GM23338 (cell line): ENCODE measurements around the gene FBLN5. TPM values are rescaled to one million over a fixed set of nuclear protein-coding genes. Genes with fewer than 3 reads are reported as not detected.

ENCODE experiments used
- ATAC-seq: fragments of 200-7000 bp; cut with Tn5 transposase; 3 replicates; pipeline ENCODE4 v1.9.1; 2020
- DNase-seq: peaks from one replicate; pipeline ENCODE4 v3.0.0-alpha.2; 2015; ENCODE audit warnings: low spot score
- H2AFZ ChIP-seq: fragments of 200-600 bp; sonication (generic); 2 replicates; pipeline ENCODE4 v1.8.0; 2016; ENCODE audit warnings: antibody characterized with exemption, mild to moderate bottlenecking, moderate library complexity
- H3F3A ChIP-seq: fragments of 200-600 bp; sonication (generic); replicated peaks from 2 replicates; pipeline ENCODE4 v1.8.0; 2017; ENCODE audit warnings: antibody characterized with exemption, mixed run types, low read depth
- H3K27ac ChIP-seq: fragments of 200-600 bp; sonication (generic); 2 replicates; pipeline ENCODE4 v1.6.1; 2016; ENCODE audit warnings: low read depth
- H3K27me3 ChIP-seq: fragments of 200-600 bp; sonication (generic); 2 replicates; pipeline ENCODE4 v1.8.0; 2016; ENCODE audit warnings: mild to moderate bottlenecking, mixed run types, moderate library complexity; ENCODE audit not compliant: insufficient read depth
- H3K36me3 ChIP-seq: fragments of 200-600 bp; sonication (generic); 2 replicates; pipeline ENCODE4 v1.8.0; 2016; ENCODE audit warnings: mild to moderate bottlenecking; ENCODE audit not compliant: insufficient read depth
- H3K4me1 ChIP-seq: fragments of 200-600 bp; sonication (generic); 2 replicates; pipeline ENCODE4 v1.8.0; 2016; ENCODE audit warnings: mild to moderate bottlenecking, moderate library complexity; ENCODE audit not compliant: insufficient read depth
- H3K4me2 ChIP-seq: fragments of 200-600 bp; sonication (generic); 2 replicates; pipeline ENCODE4 v1.7.1; 2017; ENCODE audit warnings: mixed run types
- H3K4me3 ChIP-seq: fragments of 200-600 bp; sonication (generic); 2 replicates; pipeline ENCODE4 v1.6.1; 2016; ENCODE audit warnings: mixed run types
- H3K79me2 ChIP-seq: fragments of 200-600 bp; sonication (generic); replicated peaks from 2 replicates; pipeline ENCODE4 v1.8.0; 2017; ENCODE audit warnings: mild to moderate bottlenecking; ENCODE audit not compliant: insufficient read depth
- H3K9me2 ChIP-seq: fragments of 200-600 bp; sonication (generic); 2 replicates; pipeline ENCODE4 v1.8.0; 2017; ENCODE audit not compliant: insufficient read depth
- H4K20me1 ChIP-seq: fragments of 200-600 bp; sonication (generic); replicated peaks from 2 replicates; pipeline ENCODE4 v1.8.0; 2017; ENCODE audit warnings: mild to moderate bottlenecking; ENCODE audit not compliant: insufficient read depth
- H3K27ac Mint-ChIP-seq: 2 replicates; pipeline ENCODE4 v1.8.0; 2020; ENCODE audit warnings: inconsistent platforms, mild to moderate bottlenecking, moderate library complexity, mixed read lengths
- H3K27me3 Mint-ChIP-seq: 3 replicates; pipeline ENCODE4 v1.8.0; 2022; ENCODE audit warnings: low read depth, mild to moderate bottlenecking, moderate library complexity, mixed read lengths, inconsistent platforms; ENCODE audit not compliant: insufficient read depth, poor library complexity
- H3K36me3 Mint-ChIP-seq: 3 replicates; pipeline ENCODE4 v1.8.0; 2021; ENCODE audit warnings: low read depth, mild to moderate bottlenecking, inconsistent platforms, moderate library complexity, mixed read lengths
- H3K4me1 Mint-ChIP-seq: 3 replicates; pipeline ENCODE4 v1.8.0; 2020; ENCODE audit warnings: mild to moderate bottlenecking, inconsistent platforms, mixed read lengths
- H3K4me3 Mint-ChIP-seq: 3 replicates; pipeline ENCODE4 v1.8.0; 2021; ENCODE audit warnings: moderate library complexity, mild to moderate bottlenecking, inconsistent platforms, mixed read lengths
- H3K9me3 Mint-ChIP-seq: 3 replicates; pipeline ENCODE4 v1.8.0; 2020; ENCODE audit warnings: moderate library complexity, mild to moderate bottlenecking, inconsistent platforms, mixed read lengths
- CTCF ChIP-seq, 2 experiments: fragments of 200-600 bp in 1 of 2; sonication (generic) in 1 of 2; conservative IDR thresholded peaks; 2 replicates each; pipeline versions ENCODE4 v1.5.1 to v1.6.1; 2016 to 2017; ENCODE audit warnings: antibody characterized with exemption in 2 of 2, low read depth in 2 of 2, mild to moderate bottlenecking in 2 of 2, moderate library complexity in 1 of 2
- NANOG ChIP-seq: IDR thresholded peaks from 2 replicates; pipeline ENCODE4 v1.6.1; 2016; ENCODE audit warnings: antibody characterized with exemption, borderline replicate concordance
- POLR2AphosphoS5 ChIP-seq: IDR thresholded peaks from 2 replicates; pipeline ENCODE4 v1.6.1; 2016; ENCODE audit warnings: antibody characterized with exemption, low read depth
- polyA plus RNA-seq: library from polyadenylated mRNA; unstranded; fragments of >200 nt; fragmentation: Nextera tagmentation; extraction: Ambion mirVana; gene quantifications from 2 replicates; pipeline ENCODE4 v1.2.1, GENCODE V29; 2016
- total RNA-seq: library from RNA; depleted of rRNA; stranded (reverse); fragments of >200 nt; shearing (Covaris generic); gene quantifications from 2 replicates; pipeline ENCODE4 v1.2.3, GENCODE V29; 2014
- TF ChIP-seq, protein P1 (sequence below): IDR thresholded peaks from 2 replicates; pipeline ENCODE4 v1.6.1; 2016; ENCODE audit warnings: antibody characterized with exemption
- TF ChIP-seq, protein P2 (sequence below): IDR thresholded peaks from one replicate; pipeline ENCODE4 v1.6.1; 2018; ENCODE audit warnings: antibody characterized with exemption; ENCODE audit not compliant: unreplicated experiment

FBLN5 gene
- total and polyA plus RNA-seq, 2 experiments from 2014 or later, result 4.3 to 4.9 TPM

- ATAC-seq (no peak), DNase-seq (no peak)
- Mint-ChIP-seq H3K27ac (no peak overlapping the region), H3K36me3 (no peaks in the 10 kb centered on the region), H3K27me3 (peaks cover 2% of the 10 kb centered on the region), H3K9me3 (peaks cover 8% of the 10 kb centered on the region; the same call in 2 of the 3 replicates), H3K4me1 (peaks cover 19% of the 10 kb centered on the region), H3K4me3 (no peak overlapping the region)
- Histone ChIP-seq H3K4me2 (no peak overlapping the region), H3F3A (no peaks in the 10 kb centered on the region), H4K20me1 (no peaks in the 10 kb centered on the region), H3K27ac (no peak overlapping the region), H3K4me1 (peaks cover 10% of the 10 kb centered on the region), H3K27me3 (no peaks in the 10 kb centered on the region), H3K36me3 (no peaks in the 10 kb centered on the region), H3K4me3 (no peak overlapping the region), H3K79me2 (no peaks in the 10 kb centered on the region), H3K9me2 (no peaks in the 10 kb centered on the region), H2AFZ (no peak overlapping the region)
- TF ChIP-seq, protein P1, sequence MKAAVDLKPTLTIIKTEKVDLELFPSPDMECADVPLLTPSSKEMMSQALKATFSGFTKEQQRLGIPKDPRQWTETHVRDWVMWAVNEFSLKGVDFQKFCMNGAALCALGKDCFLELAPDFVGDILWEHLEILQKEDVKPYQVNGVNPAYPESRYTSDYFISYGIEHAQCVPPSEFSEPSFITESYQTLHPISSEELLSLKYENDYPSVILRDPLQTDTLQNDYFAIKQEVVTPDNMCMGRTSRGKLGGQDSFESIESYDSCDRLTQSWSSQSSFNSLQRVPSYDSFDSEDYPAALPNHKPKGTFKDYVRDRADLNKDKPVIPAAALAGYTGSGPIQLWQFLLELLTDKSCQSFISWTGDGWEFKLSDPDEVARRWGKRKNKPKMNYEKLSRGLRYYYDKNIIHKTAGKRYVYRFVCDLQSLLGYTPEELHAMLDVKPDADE, result no peak
- TF ChIP-seq, protein P2, sequence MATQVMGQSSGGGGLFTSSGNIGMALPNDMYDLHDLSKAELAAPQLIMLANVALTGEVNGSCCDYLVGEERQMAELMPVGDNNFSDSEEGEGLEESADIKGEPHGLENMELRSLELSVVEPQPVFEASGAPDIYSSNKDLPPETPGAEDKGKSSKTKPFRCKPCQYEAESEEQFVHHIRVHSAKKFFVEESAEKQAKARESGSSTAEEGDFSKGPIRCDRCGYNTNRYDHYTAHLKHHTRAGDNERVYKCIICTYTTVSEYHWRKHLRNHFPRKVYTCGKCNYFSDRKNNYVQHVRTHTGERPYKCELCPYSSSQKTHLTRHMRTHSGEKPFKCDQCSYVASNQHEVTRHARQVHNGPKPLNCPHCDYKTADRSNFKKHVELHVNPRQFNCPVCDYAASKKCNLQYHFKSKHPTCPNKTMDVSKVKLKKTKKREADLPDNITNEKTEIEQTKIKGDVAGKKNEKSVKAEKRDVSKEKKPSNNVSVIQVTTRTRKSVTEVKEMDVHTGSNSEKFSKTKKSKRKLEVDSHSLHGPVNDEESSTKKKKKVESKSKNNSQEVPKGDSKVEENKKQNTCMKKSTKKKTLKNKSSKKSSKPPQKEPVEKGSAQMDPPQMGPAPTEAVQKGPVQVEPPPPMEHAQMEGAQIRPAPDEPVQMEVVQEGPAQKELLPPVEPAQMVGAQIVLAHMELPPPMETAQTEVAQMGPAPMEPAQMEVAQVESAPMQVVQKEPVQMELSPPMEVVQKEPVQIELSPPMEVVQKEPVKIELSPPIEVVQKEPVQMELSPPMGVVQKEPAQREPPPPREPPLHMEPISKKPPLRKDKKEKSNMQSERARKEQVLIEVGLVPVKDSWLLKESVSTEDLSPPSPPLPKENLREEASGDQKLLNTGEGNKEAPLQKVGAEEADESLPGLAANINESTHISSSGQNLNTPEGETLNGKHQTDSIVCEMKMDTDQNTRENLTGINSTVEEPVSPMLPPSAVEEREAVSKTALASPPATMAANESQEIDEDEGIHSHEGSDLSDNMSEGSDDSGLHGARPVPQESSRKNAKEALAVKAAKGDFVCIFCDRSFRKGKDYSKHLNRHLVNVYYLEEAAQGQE, result no peak
- no peak for TF ChIP-seq POLR2AphosphoS5
- no peak for TF ChIP-seq NANOG
Measured at GRCh38 chr14:91870890-91871289, 76.6 kb downstream of the FBLN5 start.

DNA sequence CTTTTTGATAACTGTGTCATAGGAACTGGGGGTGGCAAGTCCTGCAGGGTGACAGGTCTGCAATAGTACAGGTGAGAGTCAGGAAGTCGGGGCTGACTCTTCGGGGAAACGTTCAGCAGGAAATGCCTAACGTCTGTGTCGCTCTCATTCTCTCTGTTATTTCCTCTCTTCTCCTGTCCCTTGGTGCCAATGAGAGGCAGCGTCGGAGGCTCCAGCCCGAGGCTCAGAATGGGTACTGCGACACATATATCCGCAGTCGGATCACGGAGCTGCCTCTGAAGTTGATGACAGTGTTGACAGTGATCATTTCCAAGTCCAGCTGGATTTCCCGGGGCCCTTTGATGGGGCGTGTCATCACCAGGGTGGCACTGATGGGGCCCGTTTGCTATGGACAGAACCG lies 77.5 kb downstream of the FBLN5 start:
- ATAC-seq, result no peak
- no peaks in the 10 kb centered on the region for H3K36me3 Mint-ChIP-seq
- H3K4me3 Mint-ChIP-seq, result no peak overlapping the region

More for the DNA sequence above, 77.5 kb downstream of the FBLN5 start:
- Histone ChIP-seq H3F3A (no peaks in the 10 kb centered on the region), H3K4me3 (no peak overlapping the region), H3K27ac (0 out of 2 replicates have a peak overlapping the region, but pooled peaks have one; percentile 20), H4K20me1 (no peaks in the 10 kb centered on the region), H2AFZ (no peak overlapping the region), H3K79me2 (no peaks in the 10 kb centered on the region), H3K27me3 (no peaks in the 10 kb centered on the region), H3K9me2 (no peaks in the 10 kb centered on the region), H3K4me1 (peaks cover 10% of the 10 kb centered on the region), H3K4me2 (0 out of 2 replicates have a peak overlapping the region, but pooled peaks have one; percentile 20), H3K36me3 (no peaks in the 10 kb centered on the region)
- Mint-ChIP-seq H3K27ac (no peak overlapping the region), H3K27me3 (peaks cover 2% of the 10 kb centered on the region), H3K9me3 (peaks cover 8% of the 10 kb centered on the region; the same call in 2 of the 3 replicates), H3K4me1 (peaks cover 19% of the 10 kb centered on the region)
- no peak for DNase-seq
- no peak for TF ChIP-seq CTCF (conservative IDR thresholded peaks at IDR 0.05; ENCODE audit: low read depth in 2 of 2)
- no peak for TF ChIP-seq NANOG
- TF ChIP-seq, protein P1, result no peak
- no peak for TF ChIP-seq POLR2AphosphoS5
